Brain microvascular endothelial cell (primary cell): ENCODE data around the gene NPFFR2.
"Not testable (repeated sequence)": the region's sequence is repeated elsewhere in the genome, so short reads cannot be mapped to it uniquely, and the experiment has no call there.

ENCODE experiments used
- DNase-seq: peaks from one replicate; pipeline ENCODE4 v3.0.0-alpha.2; 2020
- H3K27ac ChIP-seq: fragments of 250-450 bp; sonication (Bioruptor Pico); 2 replicates; pipeline ENCODE4 v1.5.1; 2020; ENCODE audit warnings: mild to moderate bottlenecking, moderate library complexity
- H3K27me3 ChIP-seq: fragments of 250-450 bp; sonication (Bioruptor Pico); replicated peaks from 2 replicates; pipeline ENCODE4 v1.5.1; 2020; ENCODE audit warnings: mild to moderate bottlenecking
- H3K36me3 ChIP-seq: fragments of 250-450 bp; sonication (Bioruptor Pico); replicated peaks from 2 replicates; pipeline ENCODE4 v1.5.1; 2020; ENCODE audit warnings: mild to moderate bottlenecking
- H3K4me3 ChIP-seq: 2 replicates; pipeline ENCODE4 v1.5.1; 2011; ENCODE audit warnings: low read depth, mild to moderate bottlenecking, control low read depth, low read length, moderate library complexity
- CTCF ChIP-seq: IDR thresholded peaks from 2 replicates; pipeline ENCODE4 v1.5.1; 2011; ENCODE audit warnings: low read depth, mild to moderate bottlenecking, moderate library complexity, low read length, control low read depth, inconsistent platforms; ENCODE audit errors: missing control alignments
- in situ Hi-C: cut with HindIII; loops from 2 replicates; pipeline ENCODE4 v1.10.0; 2017; ENCODE audit warnings: low sequenced_read_pairs, low pct_ligation_motif_present

The NPFFR2 gene

GRCh38 chr4:72067051-72067450, 35.3 kb downstream of the NPFFR2 start:
- in situ Hi-C loops: no loop called here
- no peaks in the 10 kb centered on the region for H3K27me3 ChIP-seq
- DNase-seq: no peak
- H3K36me3 ChIP-seq: no peaks in the 10 kb centered on the region
- no peak overlapping the region for H3K4me3 ChIP-seq
- no peak overlapping the region for H3K27ac ChIP-seq
- no peak for TF ChIP-seq CTCF

GRCh38 chr4:72073816-72074215, 42.0 kb downstream of the NPFFR2 start:
- no peak for TF ChIP-seq CTCF

GRCh38 chr4:72076562-72076961, 44.8 kb downstream of the NPFFR2 start:
- Histone ChIP-seq H3K4me3 (no peak overlapping the region), H3K36me3 (no peaks in the 10 kb centered on the region), H3K27ac (no peak overlapping the region), H3K27me3 (no peaks in the 10 kb centered on the region)
- DNase-seq: peak; percentile 14
- in situ Hi-C loops: no loop called here
- TF ChIP-seq CTCF: no peak

More at GRCh38 chr4:72073816-72074215, 42.0 kb downstream of the NPFFR2 start:
- DNase-seq: no peak
- no peaks in the 10 kb centered on the region for H3K36me3 ChIP-seq
- in situ Hi-C loops: no loop called here
- no peak overlapping the region for H3K4me3 ChIP-seq
- H3K27me3 ChIP-seq: no peaks in the 10 kb centered on the region
- H3K27ac ChIP-seq: no peak overlapping the region

- TF ChIP-seq CTCF: no peak
- H3K27ac ChIP-seq: no peak overlapping the region
- H3K36me3 ChIP-seq: no peaks in the 10 kb centered on the region
- no peaks in the 10 kb centered on the region for H3K27me3 ChIP-seq
- no peak for DNase-seq
- H3K4me3 ChIP-seq: no peak overlapping the region
- in situ Hi-C loops: no loop called here
Measured at GRCh38 chr4:72077346-72077745, 45.5 kb downstream of the NPFFR2 start.

- no peak for DNase-seq
- Histone ChIP-seq H3K27me3 (no peaks in the 10 kb centered on the region), H3K36me3 (no peaks in the 10 kb centered on the region), H3K27ac (no peak overlapping the region), H3K4me3 (no peak overlapping the region)
- in situ Hi-C loops: no loop called here
- no peak for TF ChIP-seq CTCF
Measured at GRCh38 chr4:72084587-72085011, 52.8 kb downstream of the NPFFR2 start.

- in situ Hi-C loops, H3K27ac ChIP-seq, H3K27me3 ChIP-seq, H3K36me3 ChIP-seq, H3K4me3 ChIP-seq, DNase-seq: not testable (repeated sequence)
Measured at GRCh38 chr4:72090606-72091005, 58.8 kb downstream of the NPFFR2 start.
